ENCODE data around the gene ALDH4A1.

- TF ChIP-seq CTCF (IDR thresholded peaks at IDR 0.05; ENCODE audit: insufficient read depth, low read depth, low read length) (no peak), EZH2 (IDR thresholded peaks at IDR 0.05; ENCODE audit: insufficient read depth, low read length) (no peak)
Measured at GRCh38 chr1:18903291-18903756, 969 bp upstream of the ALDH4A1 start.

All from astrocyte (in vitro differentiated cells and primary cell).